Aorta (tissue), 5 donors: Measurements from ENCODE around the gene CEMIP2. TPM values are rescaled to one million over a fixed set of nuclear protein-coding genes. Genes with fewer than 3 reads are reported as not detected.

Source experiments
- ATAC-seq: fragments of 200-7000 bp; cut with Tn5 transposase; one replicate; pipeline ENCODE4 v1.9.1; 2022; ENCODE audit warnings: moderate library complexity; ENCODE audit not compliant: low FRiP score
- DNase-seq, 2 donors: peaks; one replicate each; pipeline ENCODE4 v3.0.0-alpha.2; 2020
- H3K27ac ChIP-seq, 2 donors: one replicate each; pipeline ENCODE4 v1.5.1; 2013; ENCODE audit warnings: low read length in 2 of 2, mild to moderate bottlenecking in 2 of 2, moderate library complexity in 2 of 2, control low read depth in 1 of 2, inconsistent platforms in 1 of 2, low read depth in 1 of 2
- H3K27me3 ChIP-seq, 2 donors: one replicate each; pipeline ENCODE4 v1.6.1; 2013; ENCODE audit warnings: control low read depth in 1 of 2, low read length in 1 of 2, mild to moderate bottlenecking in 1 of 2, moderate library complexity in 1 of 2; ENCODE audit not compliant: insufficient read depth in 2 of 2, control insufficient read depth in 1 of 2
- H3K36me3 ChIP-seq, 2 donors: one replicate each; pipeline ENCODE4 v1.6.1; 2013; ENCODE audit warnings: control low read depth in 1 of 2, low read length in 1 of 2, mild to moderate bottlenecking in 1 of 2; ENCODE audit not compliant: insufficient read depth in 2 of 2, control insufficient read depth in 1 of 2
- H3K4me1 ChIP-seq, 2 donors: one replicate each; pipeline ENCODE4 v1.6.1; 2013; ENCODE audit warnings: low read length in 2 of 2, control low read depth in 1 of 2, mild to moderate bottlenecking in 1 of 2, moderate library complexity in 1 of 2; ENCODE audit not compliant: insufficient read depth in 2 of 2, control insufficient read depth in 1 of 2
- H3K4me3 ChIP-seq, 2 donors: one replicate each; pipeline ENCODE4 v1.5.1; 2013; ENCODE audit warnings: low read length in 2 of 2, control low read depth in 1 of 2, mild to moderate bottlenecking in 1 of 2
- H3K9me3 ChIP-seq: one replicate; pipeline ENCODE4 v1.6.1; 2013; ENCODE audit warnings: mild to moderate bottlenecking, low read length; ENCODE audit not compliant: control insufficient read depth
- WGBS, 2 donors: extraction: QIAGEN DNeasy Blood & Tissue Kit; methylation state at CpG; one replicate each; pipeline ENCODE4 v1.1.7; 2013; 5-methylcytosine and 5-hydroxymethylcytosine counted together
- intact Hi-C, 2 donors: fragments of 100-400 bp; cut with DNase I; formaldehyde crosslinking; loops; one replicate each; pipeline versions ENCODE4 v1.14.2 to v1.15.0; 2022
- polyA plus RNA-seq, 2 donors: library from polyadenylated mRNA; stranded (reverse); fragments of 200-250 nt; gene quantifications; one replicate each; pipeline ENCODE4 v1.2.3, GENCODE V29; 2013
- total RNA-seq, 2 donors: library from RNA; stranded (reverse); fragmentation: NEBNext Ultra II Directional; extraction: Animal tissue kit (Norgen Biotek cat#: 25700); gene quantifications; one replicate each; pipeline ENCODE4 v1.2.1, GENCODE V29; 2021
- donor health status: healthy with polysubstance abuse.
- donor health status: Bipolar disorder and iron deficiency.
- donor health status: DM: no; HTN: no; CAD: no.
- donor health status: DM: no; HTN: no; CAD: no.
- donor health status: DM: yes; HTN: yes; CAD: no.

Gene CEMIP2
- total and polyA plus RNA-seq, 4 donors, result 5.4 to 122 (median 54.4) TPM

- ATAC-seq (no peak), DNase-seq (no peak)
- Histone ChIP-seq H3K27ac (no peak overlapping the region), H3K27me3 (no peaks in the 10 kb centered on the region), H3K36me3 (no peaks in the 10 kb centered on the region), H3K9me3 (no peaks in the 10 kb centered on the region), H3K4me3 (no peak overlapping the region), H3K4me1 (no peaks in the 10 kb centered on the region)
- intact Hi-C loops, result no loop called here
- 83 to 87% methylated on average over 3 of the region's 3 CpGs for WGBS, 2 donors
Observed at GRCh38 chr9:71671289-71671688, 97.0 kb downstream of the CEMIP2 start.

DNA sequence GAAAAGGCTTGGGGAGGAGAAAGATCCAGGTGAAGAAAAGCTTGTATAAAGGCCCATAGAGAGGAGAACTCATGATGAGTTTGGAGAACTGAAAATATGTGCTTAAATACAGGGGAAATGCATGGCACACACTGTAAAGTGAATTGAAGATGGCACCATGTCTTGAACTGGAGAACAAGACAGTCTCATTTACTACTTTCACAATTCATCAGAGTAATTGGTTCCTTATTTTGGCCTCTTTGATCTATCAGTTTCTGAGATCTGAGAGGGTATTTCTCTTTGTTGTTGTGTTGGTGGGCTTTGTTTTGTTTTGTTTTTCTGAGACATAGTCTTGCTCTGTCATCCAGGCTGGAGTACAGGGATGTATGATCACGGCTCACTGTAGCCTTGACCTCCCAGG lies 98.2 kb downstream of the CEMIP2 start:
- Histone ChIP-seq H3K36me3 (no peaks in the 10 kb centered on the region), H3K27ac (no peak overlapping the region), H3K4me3 (no peak overlapping the region), H3K9me3 (peaks cover 1% of the 10 kb centered on the region), H3K27me3 (no peaks in the 10 kb centered on the region), H3K4me1 (no peaks in the 10 kb centered on the region)
- 76 to 80% methylated on average over 1 of the region's 1 CpG for WGBS, 2 donors
- ATAC-seq (no peak), DNase-seq (no peak)
- intact Hi-C loops, result no loop called here

DNA sequence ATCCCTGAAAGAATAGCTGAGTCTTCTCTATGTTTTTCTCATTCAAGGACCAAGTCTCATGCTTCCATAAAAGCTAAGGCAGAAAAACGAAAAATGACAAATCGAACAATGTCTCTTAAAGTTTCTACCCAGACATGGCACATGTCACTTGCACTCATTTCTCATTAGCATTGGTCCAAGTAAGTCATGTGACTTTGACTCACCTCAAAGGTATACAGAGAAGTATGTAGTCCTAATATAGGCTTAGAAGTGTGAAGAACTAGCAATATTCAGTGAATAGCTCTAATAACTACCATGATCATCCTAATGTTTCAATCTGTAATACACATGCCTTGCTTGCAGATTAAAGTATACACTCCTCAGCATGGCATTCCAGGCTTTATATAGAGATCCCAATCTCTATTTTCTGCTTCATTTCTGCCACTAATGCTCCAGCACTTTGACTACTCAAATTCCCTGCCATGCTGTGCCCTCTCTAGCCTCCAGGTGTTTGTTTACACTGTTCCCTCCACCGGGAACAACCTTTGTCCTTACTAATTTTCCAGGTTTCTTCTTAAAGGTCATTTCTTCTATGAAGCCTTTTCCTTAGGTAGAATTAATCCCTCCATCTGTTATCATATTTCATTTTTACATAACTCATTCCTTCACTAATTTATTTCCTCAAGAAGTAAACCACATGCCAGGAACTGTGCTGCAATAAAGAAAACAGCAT lies 98.9 kb downstream of the CEMIP2 start:
- ATAC-seq (no peak), DNase-seq (no peak)
- intact Hi-C loops, result no loop called here
- Histone ChIP-seq H3K4me1 (no peaks in the 10 kb centered on the region), H3K4me3 (no peak overlapping the region), H3K27me3 (no peaks in the 10 kb centered on the region), H3K9me3 (peaks cover 1% of the 10 kb centered on the region), H3K36me3 (no peaks in the 10 kb centered on the region), H3K27ac (no peak overlapping the region)
- 79 to 83% methylated on average over 3 of the region's 3 CpGs for WGBS, 2 donors

DNA sequence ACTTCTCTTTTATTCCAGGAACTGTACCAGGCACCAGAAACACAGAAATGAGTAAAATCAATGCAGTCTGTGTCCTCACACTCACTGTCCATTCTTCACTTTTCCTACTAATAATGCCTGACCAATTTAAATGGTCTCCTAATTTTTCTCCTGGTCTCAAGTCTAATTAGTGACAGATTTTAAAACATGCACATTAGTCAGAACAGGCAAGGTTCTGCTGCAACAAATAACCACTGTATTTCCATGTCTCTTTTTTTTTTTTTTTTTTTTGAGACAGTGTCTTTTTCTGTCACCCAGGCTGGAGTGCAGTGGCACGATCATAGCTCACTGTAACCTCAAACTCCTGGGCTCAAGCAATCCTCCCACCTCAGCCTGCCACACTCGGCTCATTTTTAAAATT lies 99.6 kb downstream of the CEMIP2 start:
- Histone ChIP-seq H3K4me3 (no peak overlapping the region), H3K9me3 (peaks cover 1% of the 10 kb centered on the region), H3K27ac (no peak overlapping the region), H3K36me3 (no peaks in the 10 kb centered on the region), H3K4me1 (no peaks in the 10 kb centered on the region), H3K27me3 (no peaks in the 10 kb centered on the region)
- DNase-seq (no peak), ATAC-seq (no peak)
- intact Hi-C loops, result no loop called here
- 93% methylated on average over 2 of the region's 2 CpGs for WGBS, 2 donors

DNA sequence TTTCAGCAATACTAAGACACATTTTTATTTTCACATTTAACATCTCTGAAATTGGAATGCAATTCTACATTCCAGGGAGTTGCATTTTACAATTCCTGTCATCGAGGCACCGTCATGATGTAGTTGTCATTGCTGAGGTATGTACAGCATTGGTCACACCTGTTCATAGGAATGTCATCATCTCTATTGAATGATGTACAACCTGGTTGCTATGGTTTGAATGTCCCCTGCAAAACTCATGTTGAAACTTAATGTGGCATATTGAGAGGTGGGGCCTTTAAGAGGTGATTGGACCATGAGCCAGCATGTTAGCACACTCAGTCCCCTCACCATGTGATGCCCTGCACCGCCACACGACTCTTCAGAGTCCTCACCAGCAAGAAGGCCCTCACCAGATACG lies 103.1 kb downstream of the CEMIP2 start:
- no peaks in the 10 kb centered on the region for H3K4me1 ChIP-seq
- H3K27ac ChIP-seq, result no peak overlapping the region
- H3K4me3 ChIP-seq, result no peak overlapping the region
- DNase-seq (no peak), ATAC-seq (no peak)
- intact Hi-C loops, result no loop called here
- no peaks in the 10 kb centered on the region for H3K27me3 ChIP-seq
- H3K9me3 ChIP-seq, result peaks cover 1% of the 10 kb centered on the region
- 85 to 89% methylated on average over 5 of the region's 5 CpGs for WGBS, 2 donors
- H3K36me3 ChIP-seq, result no peaks in the 10 kb centered on the region

DNA sequence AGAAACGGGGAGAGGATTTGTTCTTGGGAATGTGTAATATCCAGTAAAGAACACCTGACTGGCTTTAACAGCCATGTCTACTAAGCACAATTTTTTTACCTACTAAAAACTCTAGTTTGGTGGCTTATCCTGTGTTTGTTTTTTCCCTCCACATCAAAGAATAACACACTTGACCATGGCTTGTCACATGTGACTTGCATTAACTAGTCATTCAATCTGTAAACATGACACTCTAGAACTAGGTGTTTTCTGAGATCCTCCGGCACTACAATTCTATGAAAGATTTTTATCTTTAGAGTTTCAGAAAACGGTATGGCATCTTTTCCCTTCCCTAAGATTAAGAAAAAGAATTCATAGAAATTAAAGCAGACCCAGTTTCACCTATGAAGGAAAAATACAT lies 103.7 kb downstream of the CEMIP2 start:
- intact Hi-C loops, result no loop called here
- Histone ChIP-seq H3K27me3 (no peaks in the 10 kb centered on the region), H3K4me1 (no peaks in the 10 kb centered on the region), H3K36me3 (no peaks in the 10 kb centered on the region), H3K27ac (no peak overlapping the region), H3K9me3 (peaks cover 1% of the 10 kb centered on the region), H3K4me3 (no peak overlapping the region)
- ATAC-seq (no peak), DNase-seq (no peak)
- WGBS, 2 donors, result 60 to 70% methylated on average over 3 of the region's 3 CpGs

- Histone ChIP-seq H3K4me3 (no peak overlapping the region), H3K27ac (no peak overlapping the region), H3K27me3 (no peaks in the 10 kb centered on the region), H3K4me1 (no peaks in the 10 kb centered on the region), H3K36me3 (no peaks in the 10 kb centered on the region), H3K9me3 (peaks cover 1% of the 10 kb centered on the region)
- ATAC-seq (no peak), DNase-seq (no peak)
- 82 to 90% methylated on average over 4 of the region's 4 CpGs for WGBS, 2 donors
- intact Hi-C loops, result no loop called here
Observed at GRCh38 chr9:71663931-71664459, 104.3 kb downstream of the CEMIP2 start.

GRCh38 chr9:71663216-71663615 lies 105.1 kb downstream of the CEMIP2 start:
- Histone ChIP-seq H3K4me1 (no peaks in the 10 kb centered on the region), H3K9me3 (peaks cover 1% of the 10 kb centered on the region), H3K27ac (no peak overlapping the region), H3K36me3 (no peaks in the 10 kb centered on the region), H3K27me3 (no peaks in the 10 kb centered on the region), H3K4me3 (no peak overlapping the region)
- ATAC-seq, result no peak
- no peak for DNase-seq
- intact Hi-C loops, result no loop called here
- 22% methylated on average over 2 of the region's 2 CpGs for WGBS, 2 donors

GRCh38 chr9:71662082-71662481 lies 106.2 kb downstream of the CEMIP2 start:
- no peaks in the 10 kb centered on the region for H3K36me3 ChIP-seq
- no peaks in the 10 kb centered on the region for H3K4me1 ChIP-seq
- no peaks in the 10 kb centered on the region for H3K27me3 ChIP-seq
- 91 to 93% methylated on average over 3 of the region's 3 CpGs for WGBS, 2 donors
- H3K27ac ChIP-seq, result no peak overlapping the region
- no peak for DNase-seq
- peaks cover 1% of the 10 kb centered on the region for H3K9me3 ChIP-seq
- no peak overlapping the region for H3K4me3 ChIP-seq
- no peak for ATAC-seq
- intact Hi-C loops, result no loop called here
